Middle frontal gyrus (tissue), 1 donor: ENCODE data around the gene TXNRD2.

ENCODE experiments used
- DNase-seq: peaks from one replicate; pipeline ENCODE4 v3.0.0-alpha.2; 2015; ENCODE audit warnings: low spot score; ENCODE audit errors: extremely low spot score

Gene TXNRD2

GRCh38 chr22:19980766-19981165, 39.1 kb upstream of the TXNRD2 start:
- DNase-seq: no peak

GRCh38 chr22:19979712-19980493, 38.3 kb upstream of the TXNRD2 start:
- no peak for DNase-seq

DNA sequence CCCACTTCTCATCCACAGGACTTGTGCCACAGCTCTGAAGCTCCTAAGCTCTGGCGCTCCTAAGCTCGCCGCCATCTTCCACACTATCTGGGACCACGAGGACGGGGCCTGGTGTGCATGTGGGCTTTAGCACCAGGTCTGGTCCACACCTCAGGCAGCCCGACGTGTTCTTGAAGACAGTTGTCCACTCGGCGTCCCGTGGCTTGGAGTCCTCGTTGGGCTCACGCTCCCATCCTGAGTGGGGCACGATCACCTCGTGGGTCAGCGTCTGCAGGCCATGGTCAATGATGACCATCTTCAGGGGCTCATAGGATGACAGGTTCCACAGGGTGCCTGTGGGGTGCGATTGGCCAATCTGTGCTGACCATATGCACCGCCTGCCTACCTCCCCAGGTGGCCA, 37.1 kb upstream of the TXNRD2 start:
- no peak for DNase-seq

DNA sequence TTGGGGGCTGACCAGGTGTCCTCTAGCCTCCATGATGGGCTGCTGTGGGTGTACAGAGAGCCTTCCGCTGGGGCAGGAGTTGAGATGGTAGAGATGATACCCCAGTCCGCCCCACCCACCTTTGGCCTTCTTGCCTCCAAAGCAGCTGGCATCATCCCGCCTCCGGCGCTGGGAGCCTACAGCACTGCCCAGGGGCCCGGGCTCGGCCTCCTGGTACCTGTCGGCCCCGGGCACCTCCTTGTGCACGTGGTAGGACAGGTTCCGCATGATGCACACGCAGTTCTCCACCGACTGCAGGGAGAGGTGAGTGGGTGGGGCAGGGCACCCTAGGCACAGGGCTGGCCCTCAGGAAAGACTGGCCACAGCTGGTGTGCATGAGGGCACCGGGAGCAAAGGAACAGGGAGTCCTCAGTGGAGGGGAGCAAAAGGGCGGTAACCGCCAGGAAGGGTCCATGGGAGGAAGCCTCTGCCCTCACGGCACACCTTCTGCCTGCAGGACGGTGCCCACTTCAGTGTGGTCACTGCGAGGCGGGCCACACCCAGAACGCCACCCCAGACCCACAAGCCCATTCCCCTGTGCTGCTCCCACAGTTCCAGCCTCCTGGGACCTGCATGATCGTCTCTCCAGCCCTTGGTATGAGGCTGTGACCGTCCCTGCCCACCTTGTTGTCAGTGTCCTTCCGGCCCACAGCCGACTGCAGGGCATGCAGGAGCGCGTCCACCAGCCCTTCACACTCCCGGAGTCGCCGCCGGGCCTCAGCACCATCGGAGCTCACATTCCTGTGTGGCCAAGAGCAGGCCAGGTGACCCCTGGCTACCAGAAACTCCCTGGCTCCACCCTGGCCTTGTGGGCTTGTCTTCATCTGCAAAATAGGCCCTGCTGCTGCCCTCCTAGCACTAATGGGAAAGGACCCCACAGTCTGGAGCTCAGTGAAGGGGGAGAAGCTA, 36.0 kb upstream of the TXNRD2 start:
- no peak for DNase-seq

DNA sequence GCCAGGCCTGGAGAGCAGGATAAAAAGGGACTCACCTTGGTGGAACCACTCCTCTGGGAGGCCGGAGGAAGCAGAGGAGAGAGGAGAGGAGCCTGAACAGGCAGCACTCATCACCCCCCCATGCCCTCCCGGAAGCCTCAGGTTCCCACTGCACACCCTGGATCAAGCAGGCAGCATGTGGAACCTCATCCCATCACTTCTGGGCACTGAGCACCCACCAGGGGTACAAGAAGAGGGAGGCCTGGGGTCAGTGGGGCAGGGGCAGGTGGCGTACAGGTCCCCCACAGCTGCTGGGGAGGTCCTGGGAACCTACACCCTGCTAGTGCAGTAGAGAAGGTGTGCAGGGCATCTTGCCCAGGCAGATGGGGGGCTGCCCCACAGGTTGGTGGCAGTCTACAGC, 35.1 kb upstream of the TXNRD2 start:
- DNase-seq: no peak

DNA sequence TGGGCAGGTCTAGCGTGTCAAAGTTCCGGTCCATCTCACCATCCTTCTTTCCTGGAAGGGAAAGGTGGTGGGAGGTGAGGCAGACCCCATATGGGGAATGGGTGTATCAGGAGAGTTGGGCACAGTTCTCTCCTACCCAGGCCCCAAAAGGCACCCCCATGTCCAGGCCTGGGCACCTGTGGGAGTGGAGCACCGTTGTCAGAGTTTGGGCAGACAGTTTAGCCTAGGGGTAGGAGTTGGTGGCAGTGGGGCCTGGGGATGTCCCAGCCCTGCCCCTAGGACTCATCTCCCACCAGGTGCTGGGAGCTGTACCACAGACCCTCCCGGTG, 34.1 kb upstream of the TXNRD2 start:
- no peak for DNase-seq

DNA sequence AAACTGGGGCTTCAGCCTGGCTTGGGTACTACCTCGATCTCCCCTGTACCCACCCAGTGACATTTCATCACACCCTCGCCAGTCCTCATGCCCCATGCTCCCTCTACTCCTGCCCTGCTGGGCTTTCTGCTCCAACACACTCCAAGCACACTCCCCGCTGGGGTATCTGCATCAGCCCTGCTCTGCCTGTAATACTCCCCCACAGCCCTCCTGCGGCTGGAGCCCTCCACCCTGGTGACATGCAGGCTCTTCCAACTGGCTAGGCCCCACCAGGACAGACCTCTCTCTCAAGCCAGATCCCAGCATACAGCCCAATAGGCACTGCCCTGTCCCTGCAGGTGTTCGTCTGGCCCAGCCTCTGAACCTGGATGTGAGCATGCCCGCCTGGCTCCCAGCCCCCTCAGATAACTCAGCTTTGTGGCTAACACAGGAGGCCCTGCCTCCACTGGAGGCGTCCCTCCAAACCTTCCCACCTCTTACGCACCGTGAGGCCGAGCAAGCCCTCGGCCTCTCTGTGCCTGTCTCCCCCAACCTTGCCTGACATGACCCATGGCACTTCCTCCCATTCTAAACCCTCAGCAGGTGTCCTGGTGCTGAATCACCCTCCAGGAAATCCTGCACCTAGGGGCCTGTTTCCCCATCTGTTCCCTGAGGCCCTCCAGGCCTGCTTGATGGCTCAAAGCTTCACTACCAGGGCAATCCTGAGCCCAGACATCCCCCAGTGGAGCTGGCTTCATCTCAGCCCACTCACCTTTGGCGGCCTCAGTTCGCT, 33.5 kb upstream of the TXNRD2 start:
- DNase-seq: no peak

GRCh38 chr22:19974268-19974861, 32.7 kb upstream of the TXNRD2 start:
- DNase-seq: no peak

GRCh38 chr22:19973551-19974267, 32.1 kb upstream of the TXNRD2 start:
- DNase-seq: no peak

GRCh38 chr22:19972652-19973550, 31.3 kb upstream of the TXNRD2 start:
- no peak for DNase-seq

GRCh38 chr22:19972251-19972650, 30.6 kb upstream of the TXNRD2 start:
- no peak for DNase-seq

GRCh38 chr22:19971276-19972124, 29.9 kb upstream of the TXNRD2 start:
- no peak for DNase-seq

DNA sequence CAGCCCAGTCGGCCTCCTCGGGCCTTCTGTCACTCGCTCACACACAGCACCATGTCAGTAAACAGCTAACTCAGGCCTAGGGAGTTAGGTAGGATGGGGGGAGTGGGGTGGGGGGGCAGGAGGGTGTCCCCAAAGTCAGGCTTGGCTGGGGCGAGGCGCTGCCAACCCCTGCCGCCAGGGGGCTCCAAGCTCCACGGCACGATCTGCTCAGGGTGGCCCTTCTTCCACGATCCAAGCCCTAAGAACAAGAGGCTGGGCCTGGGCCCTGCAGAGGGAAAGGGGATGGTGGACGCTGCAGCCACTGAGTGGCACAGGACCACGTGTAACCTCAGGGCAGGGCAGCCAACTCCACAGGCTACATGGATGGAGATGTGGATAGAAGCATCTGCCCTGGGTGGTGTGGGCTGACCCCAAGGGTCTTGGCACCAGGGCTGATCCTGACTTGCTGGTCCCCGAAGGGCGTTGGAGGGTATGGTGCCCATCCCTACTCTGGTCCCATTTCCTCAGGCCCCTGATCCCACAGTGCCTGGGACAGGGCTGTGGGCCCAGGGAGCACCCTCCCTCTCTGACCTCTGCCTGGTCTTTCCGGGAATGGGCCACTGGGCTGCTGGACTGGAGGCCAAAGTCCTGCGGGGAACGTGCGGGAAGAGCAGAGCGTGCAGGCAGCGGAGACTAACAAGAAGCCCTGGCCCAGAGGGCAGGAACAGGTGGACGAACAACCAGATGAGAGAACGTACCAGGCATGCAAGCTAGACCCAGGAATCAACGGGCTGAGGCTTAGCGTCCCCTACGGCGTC, 29.1 kb upstream of the TXNRD2 start:
- no peak for DNase-seq

DNA sequence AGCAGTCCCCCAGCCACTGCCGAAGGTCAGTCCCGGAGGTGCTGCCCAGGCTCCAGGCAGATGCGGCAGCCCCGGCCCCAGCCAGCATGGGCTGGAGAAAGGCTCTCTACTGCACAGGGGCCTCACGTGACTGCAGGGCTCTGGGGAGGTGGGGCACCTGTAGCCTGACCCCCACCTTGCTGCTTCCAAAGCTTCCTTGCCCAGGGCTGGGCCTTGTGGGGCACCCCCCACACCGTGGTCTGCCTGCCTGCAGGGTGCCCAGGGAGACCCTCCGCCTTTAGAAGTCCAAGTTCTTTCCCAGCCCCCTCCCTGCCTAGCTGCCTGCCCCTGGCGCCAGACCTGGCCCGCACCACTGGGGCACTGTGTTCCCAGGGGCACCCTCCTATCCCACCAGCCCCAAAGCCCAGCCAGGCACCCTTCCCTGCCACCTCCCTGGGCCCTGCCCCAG, 28.4 kb upstream of the TXNRD2 start:
- no peak for DNase-seq

- DNase-seq: no peak
Observed at GRCh38 chr22:19969141-19969928, 27.7 kb upstream of the TXNRD2 start.

DNA sequence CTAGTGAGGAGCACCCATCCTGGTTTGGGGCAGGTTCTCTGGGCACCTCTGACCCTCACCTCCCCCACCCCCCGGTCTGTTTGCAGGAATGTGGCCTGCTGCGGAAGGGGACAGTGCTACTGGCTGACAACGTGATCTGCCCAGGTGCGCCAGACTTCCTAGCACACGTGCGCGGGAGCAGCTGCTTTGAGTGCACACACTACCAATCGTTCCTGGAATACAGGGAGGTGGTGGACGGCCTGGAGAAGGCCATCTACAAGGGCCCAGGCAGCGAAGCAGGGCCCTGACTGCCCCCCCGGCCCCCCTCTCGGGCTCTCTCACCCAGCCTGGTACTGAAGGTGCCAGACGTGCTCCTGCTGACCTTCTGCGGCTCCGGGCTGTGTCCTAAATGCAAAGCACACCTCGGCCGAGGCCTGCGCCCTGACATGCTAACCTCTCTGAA, 26.9 kb upstream of the TXNRD2 start:
- no peak for DNase-seq

GRCh38 chr22:19967850-19968449, 26.3 kb upstream of the TXNRD2 start:
- DNase-seq: no peak
